HepG2 (cell line): ENCODE results near the gene RGS6. TPM values are rescaled to one million over a fixed set of nuclear protein-coding genes. Genes with fewer than 3 reads are reported as not detected.

Source experiments
- ATAC-seq: fragments of 200-7000 bp; cut with Tn5 transposase; 3 replicates; pipeline ENCODE4 v1.9.1; 2020; ENCODE audit warnings: mild to moderate bottlenecking, moderate library complexity
- BruUV-seq: library from RNA; stranded (reverse); fragments of 400-500 nt; replicated peaks from 2 replicates; lab custom pipeline; 2021; lab: Mats Ljungman, UMichigan
- CTCF ChIA-PET: fragments of 300-600 bp; formaldehyde crosslinking; extraction: SDS; loops from one replicate; lab custom pipeline; 2021; ENCODE audit warnings: low total read pairs, inconsistent platforms, low intra/inter-chr PET ratio; lab: Yijun Ruan, JAX
- POLR2A ChIA-PET: fragments of 350-600 bp; sonication (Branson Sonifier 250); formaldehyde crosslinking; loops from one replicate; lab custom pipeline; 2020; ENCODE audit warnings: antibody characterized with exemption, inconsistent platforms; lab: Yijun Ruan, JAX
- DNase-seq: peaks from one replicate; pipeline ENCODE4 v3.0.0-alpha.2; 2015; ENCODE audit warnings: low spot score
- FAIRE-seq: peaks from 3 replicates; lab custom pipeline; 2011; peaks lifted over from hg19 to GRCh38; lab: Jason Lieb, UNC
- H2AFZ ChIP-seq: one replicate; pipeline ENCODE4 v1.6.1; 2011; ENCODE audit warnings: low read length, inconsistent platforms
- H3K27ac ChIP-seq: fragments of 300-600 bp; 3 replicates; pipeline ENCODE4 v1.8.0; 2011; ENCODE audit warnings: mixed run types, mild to moderate bottlenecking, mixed read lengths, low read length, inconsistent platforms; ENCODE audit not compliant: insufficient read depth; ENCODE audit errors: extremely low read length
- H3K27me3 ChIP-seq, 2 experiments: fragments of 200-600 bp in 1 of 2; 2 replicates in 1 of 2; 3 replicates in 1 of 2; pipeline versions ENCODE4 v1.6.0 to v1.8.0; 2011; ENCODE audit warnings: low read length in 2 of 2, mild to moderate bottlenecking in 2 of 2, moderate library complexity in 2 of 2, inconsistent platforms in 1 of 2; ENCODE audit not compliant: insufficient read depth in 2 of 2, control insufficient read depth in 1 of 2
- H3K36me3 ChIP-seq, 2 experiments: fragments of 200-600 bp in 1 of 2; replicated peaks in 1 of 2; 2 replicates in 1 of 2; 3 replicates in 1 of 2; pipeline versions ENCODE4 v1.5.1 to v1.8.0; 2011; ENCODE audit warnings: low read length in 2 of 2, inconsistent platforms in 1 of 2; ENCODE audit not compliant: insufficient read depth in 2 of 2, control insufficient read depth in 1 of 2
- H3K4me1 ChIP-seq: 2 replicates; pipeline ENCODE4 v1.5.1; 2012; ENCODE audit warnings: low read length, inconsistent platforms; ENCODE audit not compliant: insufficient read depth
- H3K4me2 ChIP-seq: 2 replicates; pipeline ENCODE4 v1.6.0; 2011; ENCODE audit warnings: low read depth, low read length, inconsistent platforms
- H3K4me3 ChIP-seq, 3 experiments: fragments of 200-600 bp in 1 of 3; sonication (generic), shearing (Covaris generic) in 1 of 3; replicated peaks in 1 of 3; 2 replicates each; pipeline ENCODE4 v1.5.1; 2011 to 2016; ENCODE audit warnings: low read length in 3 of 3, inconsistent platforms in 2 of 3, low read depth in 2 of 3, mild to moderate bottlenecking in 2 of 3, control low read depth in 1 of 3, mixed read lengths in 1 of 3; ENCODE audit not compliant: insufficient read depth in 1 of 3
- H3K79me2 ChIP-seq: one replicate; pipeline ENCODE4 v1.6.1; 2011; ENCODE audit warnings: low read length, inconsistent platforms; ENCODE audit not compliant: insufficient read depth
- H3K9ac ChIP-seq: 2 replicates; pipeline ENCODE4 v1.6.0; 2011; ENCODE audit warnings: mild to moderate bottlenecking, low read depth, low read length, inconsistent platforms; ENCODE audit not compliant: insufficient read depth
- H3K9me3 ChIP-seq: 2 replicates; pipeline ENCODE4 v1.5.1; 2012; ENCODE audit warnings: mild to moderate bottlenecking, low read length
- H4K20me1 ChIP-seq: 2 replicates; pipeline ENCODE4 v1.6.0; 2011; ENCODE audit warnings: inconsistent platforms, mild to moderate bottlenecking, low read length, moderate library complexity; ENCODE audit not compliant: insufficient read depth
- ATM ChIP-seq: fragments of 450-650 bp; IDR thresholded peaks from 2 replicates; pipeline ENCODE4 v1.7.1; 2017; ENCODE audit warnings: mild to moderate bottlenecking, borderline replicate concordance
- DRAP1 ChIP-seq: IDR thresholded peaks from 2 replicates; pipeline ENCODE4 v1.6.1; 2016; ENCODE audit warnings: missing genetic modification reagents, missing compliant biosample characterization
- FOXO4 ChIP-seq: sonication (generic); formaldehyde crosslinking; conservative IDR thresholded peaks from 2 replicates; pipeline ENCODE4 v1.8.1; 2023; ENCODE audit warnings: missing genetic modification reagents
- GATAD1 ChIP-seq: IDR thresholded peaks from 2 replicates; pipeline ENCODE4 v1.6.1; 2016; ENCODE audit warnings: missing genetic modification reagents, missing compliant biosample characterization
- MAFF ChIP-seq: IDR thresholded peaks from 2 replicates; pipeline ENCODE4 v1.6.1; 2011; ENCODE audit warnings: low read depth, low read length, improper control_type of control experiment
- MTF1 ChIP-seq: sonication (generic); formaldehyde crosslinking; IDR thresholded peaks from 2 replicates; pipeline ENCODE4 v1.5.0; 2020; ENCODE audit warnings: missing genetic modification reagents
- PTBP1 ChIP-seq: fragments of 200-400 bp; formaldehyde crosslinking; IDR thresholded peaks from 2 replicates; pipeline ENCODE4 v1.6.1; 2018; ENCODE audit warnings: low read length, low read depth; ENCODE audit not compliant: poor library complexity, severe bottlenecking
- ZNF17 ChIP-seq: sonication (generic); formaldehyde crosslinking; IDR thresholded peaks from 2 replicates; pipeline ENCODE4 v1.5.0; 2020; ENCODE audit warnings: mild to moderate bottlenecking, missing genetic modification reagents
- ZNF841 ChIP-seq: sonication (generic); formaldehyde crosslinking; IDR thresholded peaks from 2 replicates; pipeline ENCODE4 v1.8.1; 2023; ENCODE audit warnings: missing genetic modification reagents, borderline replicate concordance
- WGBS: methylation state at CpG from one replicate; pipeline ENCODE4 v1.1.6; 2017; ENCODE audit warnings: low lambda C conversion rate; 5-methylcytosine and 5-hydroxymethylcytosine counted together
- in situ Hi-C: cut with HindIII; loops from 2 replicates; pipeline ENCODE4 v1.10.0; 2017; ENCODE audit warnings: low pct_unique_long_range_greater_than_20kb; ENCODE audit not compliant: extremely low pct_ligation_motif_present
- intact Hi-C: fragments of 100-400 bp; cut with micrococcal nuclease; formaldehyde crosslinking; loops from one replicate; pipeline ENCODE4 v1.10.0; 2022; ENCODE audit not compliant: unreplicated experiment
- polyA plus RNA-seq, 8 experiments: library from polyadenylated mRNA; depleted of rRNA in 3 of 8; stranded (reverse) in 7 of 8; unstranded in 1 of 8; fragments of >200 nt; fragmentation: Illumina TruSeq in 4 of 8; extraction: Trizol in 4 of 8; gene quantifications; 2 replicates each; pipeline versions ENCODE4 v1.2.1 to v1.2.3, GENCODE V29; 2011 to 2016; ENCODE audit warnings: low read depth in 4 of 8, missing spikeins in 1 of 8, mixed read lengths in 1 of 8; ENCODE audit not compliant: insufficient read depth in 1 of 8
- total RNA-seq, 5 experiments: library from RNA; depleted of rRNA; stranded (reverse); fragments of >200 nt; fragmentation: Illumina TruSeq; extraction: Trizol; gene quantifications; 2 replicates each; pipeline ENCODE4 v1.2.3, GENCODE V29; 2016; ENCODE audit warnings: low read depth in 1 of 5

The RGS6 gene
- total and polyA plus RNA-seq, 2 of the 13 experiments (the other 11 are each of a cell fraction or from before 2014, with no cell fraction given): not detected

GRCh38 chr14:72527591-72527990 lies 595.4 kb downstream of the RGS6 start:
- no peaks in the 10 kb centered on the region for H4K20me1 ChIP-seq
- no peaks in the 10 kb centered on the region for H3K9me3 ChIP-seq
- FAIRE-seq: no peak
- no peak for DNase-seq
- ChIA-PET CTCF (no interaction called here), POLR2A (no interaction called here)
- no peaks in the 10 kb centered on the region; a peak in 2 of 5 replicates for H3K27me3 ChIP-seq
- ATAC-seq: no peak
- H3K27ac ChIP-seq: no peak overlapping the region
- 7% methylated on average over 1 of the region's 1 CpG for WGBS
- intact Hi-C loops (no loop called here), in situ Hi-C loops (no loop called here)
- no peak overlapping the region for H3K4me3 ChIP-seq
- H2AFZ ChIP-seq: no peak overlapping the region
- no peaks in the 10 kb centered on the region for H3K36me3 ChIP-seq
- H3K79me2 ChIP-seq: no peaks in the 10 kb centered on the region
- H3K4me2 ChIP-seq: no peak overlapping the region
- BruUV-seq: no TSS peak
- TF ChIP-seq DRAP1 (CRISPR knock-in tag) (no peak), ZNF17 (CRISPR knock-in tag) (no peak), ATM (no peak), FOXO4 (no peak), GATAD1 (no peak), MAFF (no peak), PTBP1 (no peak), MTF1 (CRISPR knock-in tag) (no peak), ZNF841 (CRISPR knock-in tag) (no peak)
- H3K4me1 ChIP-seq: no peaks in the 10 kb centered on the region
- no peak overlapping the region for H3K9ac ChIP-seq
